Gastroesophageal sphincter (tissue), 3 donors: ENCODE measurements around the gene PTPN14.

Experiments used
- EP300 ChIP-seq: sonication (generic); formaldehyde crosslinking; IDR thresholded peaks from one replicate; pipeline ENCODE4 v1.6.1; 2017; ENCODE audit warnings: antibody characterized with exemption, mild to moderate bottlenecking
- POLR2A ChIP-seq, 2 donors: fragments of 450-650 bp; IDR thresholded peaks; one replicate each; pipeline ENCODE4 v1.6.1; 2017; ENCODE audit warnings: antibody characterized with exemption in 2 of 2, mild to moderate bottlenecking in 2 of 2, moderate library complexity in 1 of 2
- POLR2AphosphoS5 ChIP-seq: sonication (generic); formaldehyde crosslinking; IDR thresholded peaks from one replicate; pipeline ENCODE4 v1.6.1; 2017; ENCODE audit warnings: antibody characterized with exemption
- TF ChIP-seq, protein P1 (sequence below), 4 experiments: fragments of 200-600 bp in 2 of 4; fragments of 450-650 bp in 2 of 4; sonication (generic) in 1 of 4; IDR thresholded peaks; one replicate each; pipeline ENCODE4 v1.5.1; 2017 to 2019; ENCODE audit warnings: antibody characterized with exemption in 4 of 4, mild to moderate bottlenecking in 2 of 4, moderate library complexity in 2 of 4

DNA sequence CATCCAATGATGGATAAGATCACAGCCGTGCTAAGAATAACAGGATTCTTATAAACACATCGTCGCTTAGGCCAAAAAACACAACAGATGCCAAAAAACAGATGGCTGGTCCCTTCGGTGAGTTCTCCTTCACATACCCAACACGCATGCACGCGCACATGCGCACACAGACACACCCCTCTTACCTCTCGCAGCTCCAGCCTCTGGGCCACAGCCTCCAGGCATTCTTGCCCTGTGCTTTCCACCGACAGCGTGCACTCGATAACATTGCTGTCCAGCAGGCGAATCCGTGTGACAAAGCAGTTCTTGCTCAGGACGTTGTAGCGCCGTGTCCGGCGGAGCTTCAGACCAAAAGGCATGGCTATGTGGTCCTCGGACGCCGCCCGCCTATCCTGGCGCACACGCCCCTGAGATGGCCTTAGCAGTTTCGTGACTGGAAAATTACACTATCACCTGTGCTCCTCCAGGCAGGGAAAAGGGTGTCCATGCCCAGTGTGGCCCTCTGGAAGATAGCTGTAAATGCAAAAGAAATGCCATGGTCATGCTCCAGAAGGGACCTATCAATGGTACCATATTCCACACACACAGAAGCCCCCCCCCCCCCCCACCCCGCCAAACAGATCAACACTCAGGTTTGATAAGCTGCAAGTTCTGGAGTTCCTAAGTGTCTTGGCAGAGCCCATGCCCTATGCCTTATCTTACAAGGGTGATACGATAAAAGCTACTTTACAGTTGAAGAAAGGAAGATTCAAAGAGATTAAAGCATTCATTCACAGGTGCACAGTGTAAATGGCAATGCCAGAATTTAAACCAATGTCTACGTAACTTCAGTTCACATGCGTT, 86.7 kb downstream of the PTPN14 start:
- TF ChIP-seq, protein P1, sequence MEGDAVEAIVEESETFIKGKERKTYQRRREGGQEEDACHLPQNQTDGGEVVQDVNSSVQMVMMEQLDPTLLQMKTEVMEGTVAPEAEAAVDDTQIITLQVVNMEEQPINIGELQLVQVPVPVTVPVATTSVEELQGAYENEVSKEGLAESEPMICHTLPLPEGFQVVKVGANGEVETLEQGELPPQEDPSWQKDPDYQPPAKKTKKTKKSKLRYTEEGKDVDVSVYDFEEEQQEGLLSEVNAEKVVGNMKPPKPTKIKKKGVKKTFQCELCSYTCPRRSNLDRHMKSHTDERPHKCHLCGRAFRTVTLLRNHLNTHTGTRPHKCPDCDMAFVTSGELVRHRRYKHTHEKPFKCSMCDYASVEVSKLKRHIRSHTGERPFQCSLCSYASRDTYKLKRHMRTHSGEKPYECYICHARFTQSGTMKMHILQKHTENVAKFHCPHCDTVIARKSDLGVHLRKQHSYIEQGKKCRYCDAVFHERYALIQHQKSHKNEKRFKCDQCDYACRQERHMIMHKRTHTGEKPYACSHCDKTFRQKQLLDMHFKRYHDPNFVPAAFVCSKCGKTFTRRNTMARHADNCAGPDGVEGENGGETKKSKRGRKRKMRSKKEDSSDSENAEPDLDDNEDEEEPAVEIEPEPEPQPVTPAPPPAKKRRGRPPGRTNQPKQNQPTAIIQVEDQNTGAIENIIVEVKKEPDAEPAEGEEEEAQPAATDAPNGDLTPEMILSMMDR (IDR thresholded peaks at IDR 0.05), result no peak
- TF ChIP-seq POLR2AphosphoS5 (no peak), POLR2A (IDR thresholded peaks at IDR 0.05) (no peak), EP300 (no peak)
